Stimulated activated effector memory CD8-positive, alpha-beta T cell treated with anti-CD3 and anti-CD28 coated beads, Interleukin-12 subunit alpha, Interleukin-12 subunit beta, amount 100 ng/mL, for 72 hours (primary cell): Measurements from ENCODE around the gene GJB2.

Experiments
- ATAC-seq: fragments of 150-1000 bp; cut with Tn5 transposase; 2 replicates; pipeline ENCODE4 v1.10.0; 2021
- DNase-seq, 2 donors: peaks; one replicate each; pipeline ENCODE4 v3.0.0; 2021 to 2022; ENCODE audit warnings: low spot score in 2 of 2
- H3K27ac Mint-ChIP-seq: one replicate; pipeline ENCODE4 v1.8.0; 2022; ENCODE audit warnings: mild to moderate bottlenecking, mixed read lengths
- H3K36me3 Mint-ChIP-seq: one replicate; pipeline ENCODE4 v1.8.0; 2022; ENCODE audit warnings: mild to moderate bottlenecking, mixed read lengths
- H3K4me1 Mint-ChIP-seq: one replicate; pipeline ENCODE4 v1.8.0; 2022; ENCODE audit warnings: mixed read lengths
- H3K4me3 Mint-ChIP-seq: one replicate; pipeline ENCODE4 v1.8.0; 2022; ENCODE audit warnings: mild to moderate bottlenecking, mixed read lengths
- H3K9me3 Mint-ChIP-seq: one replicate; pipeline ENCODE4 v1.8.0; 2022; ENCODE audit warnings: mixed read lengths

Gene GJB2

GRCh38 chr13:20198781-20199180, 6.0 kb upstream of the GJB2 start:
- Mint-ChIP-seq H3K27ac (no peak overlapping the region), H3K4me3 (no peak overlapping the region), H3K36me3 (no peaks in the 10 kb centered on the region), H3K9me3 (no peaks in the 10 kb centered on the region), H3K4me1 (peaks cover 13% of the 10 kb centered on the region)
- DNase-seq (no peak), ATAC-seq (no peak)

- peaks cover 20% of the 10 kb centered on the region for H3K4me1 Mint-ChIP-seq
- no peak overlapping the region for H3K27ac Mint-ChIP-seq
- peak; percentile 48 for ATAC-seq
Observed at GRCh38 chr13:20197361-20197834, 4.7 kb upstream of the GJB2 start.

GRCh38 chr13:20195801-20196200, 3.1 kb upstream of the GJB2 start:
- Mint-ChIP-seq H3K27ac (no peak overlapping the region), H3K4me1 (peaks cover 20% of the 10 kb centered on the region), H3K36me3 (no peaks in the 10 kb centered on the region), H3K9me3 (no peaks in the 10 kb centered on the region), H3K4me3 (no peak overlapping the region)
- no peak for ATAC-seq
- DNase-seq, result no peak

More at GRCh38 chr13:20197361-20197834, 4.7 kb upstream of the GJB2 start:
- Mint-ChIP-seq H3K36me3 (no peaks in the 10 kb centered on the region), H3K9me3 (no peaks in the 10 kb centered on the region), H3K4me3 (no peak overlapping the region)
- DNase-seq, result no peak

GRCh38 chr13:20193907-20194631, 1.3 kb upstream of the GJB2 start:
- Mint-ChIP-seq H3K36me3 (no peaks in the 10 kb centered on the region), H3K9me3 (no peaks in the 10 kb centered on the region), H3K27ac (no peak overlapping the region), H3K4me3 (peak overlapping the region; percentile 71), H3K4me1 (peaks cover 20% of the 10 kb centered on the region)
- peak; percentile 63 for ATAC-seq
- DNase-seq, result no peak

- DNase-seq (peak in 1 of 2 donors; percentile 54), ATAC-seq (peak; percentile 11)
- Mint-ChIP-seq H3K9me3 (no peaks in the 10 kb centered on the region), H3K36me3 (no peaks in the 10 kb centered on the region), H3K4me1 (peaks cover 20% of the 10 kb centered on the region), H3K27ac (no peak overlapping the region), H3K4me3 (peak overlapping the region; percentile 71)
Observed at GRCh38 chr13:20193162-20193906, 596 bp upstream of the GJB2 start.

- peak overlapping the region; percentile 71 for H3K4me3 Mint-ChIP-seq
- DNase-seq, result peak in 1 of 2 donors; percentile 54
- H3K36me3 Mint-ChIP-seq, result no peaks in the 10 kb centered on the region
- H3K9me3 Mint-ChIP-seq, result no peaks in the 10 kb centered on the region
- no peak overlapping the region for H3K27ac Mint-ChIP-seq
- ATAC-seq, result peak; percentile 6
- peaks cover 20% of the 10 kb centered on the region for H3K4me1 Mint-ChIP-seq
Observed at GRCh38 chr13:20192158-20192835, 441 bp downstream of the GJB2 start.

GRCh38 chr13:20191311-20192157, 1.2 kb downstream of the GJB2 start:
- H3K4me3 Mint-ChIP-seq, result peak overlapping the region; percentile 71
- DNase-seq, result peak in 1 of 2 donors; percentile 49
- H3K4me1 Mint-ChIP-seq, result peaks cover 20% of the 10 kb centered on the region
- H3K9me3 Mint-ChIP-seq, result no peaks in the 10 kb centered on the region
- ATAC-seq, result peak; percentile 5
- no peak overlapping the region for H3K27ac Mint-ChIP-seq
- no peaks in the 10 kb centered on the region for H3K36me3 Mint-ChIP-seq

GRCh38 chr13:20190481-20191310, 2.0 kb downstream of the GJB2 start:
- DNase-seq (peak in 1 of 2 donors; percentile 41), ATAC-seq (no peak)
- no peaks in the 10 kb centered on the region for H3K9me3 Mint-ChIP-seq
- H3K4me1 Mint-ChIP-seq, result peaks cover 20% of the 10 kb centered on the region
- H3K36me3 Mint-ChIP-seq, result no peaks in the 10 kb centered on the region
- no peak overlapping the region for H3K27ac Mint-ChIP-seq
- H3K4me3 Mint-ChIP-seq, result peak overlapping the region; percentile 71

GRCh38 chr13:20190076-20190475, 2.7 kb downstream of the GJB2 start:
- Mint-ChIP-seq H3K4me1 (peaks cover 20% of the 10 kb centered on the region), H3K36me3 (no peaks in the 10 kb centered on the region), H3K9me3 (no peaks in the 10 kb centered on the region), H3K4me3 (no peak overlapping the region), H3K27ac (no peak overlapping the region)
- DNase-seq (peak in 1 of 2 donors; percentile 41), ATAC-seq (no peak)

- no peaks in the 10 kb centered on the region for H3K36me3 Mint-ChIP-seq
- peaks cover 9% of the 10 kb centered on the region for H3K4me1 Mint-ChIP-seq
- DNase-seq (no peak), ATAC-seq (no peak)
- no peak overlapping the region for H3K4me3 Mint-ChIP-seq
- H3K27ac Mint-ChIP-seq, result no peak overlapping the region
- no peaks in the 10 kb centered on the region for H3K9me3 Mint-ChIP-seq
Observed at GRCh38 chr13:20188667-20189553, 3.8 kb downstream of the GJB2 start.

GRCh38 chr13:20186771-20187170, 6.0 kb downstream of the GJB2 start:
- Mint-ChIP-seq H3K27ac (no peak overlapping the region), H3K4me3 (no peak overlapping the region), H3K4me1 (no peaks in the 10 kb centered on the region), H3K9me3 (no peaks in the 10 kb centered on the region), H3K36me3 (no peaks in the 10 kb centered on the region)
- ATAC-seq (no peak), DNase-seq (no peak)

GRCh38 chr13:20185366-20186056, 7.2 kb downstream of the GJB2 start:
- H3K4me1 Mint-ChIP-seq, result no peaks in the 10 kb centered on the region
- DNase-seq (no peak), ATAC-seq (no peak)
- H3K9me3 Mint-ChIP-seq, result no peaks in the 10 kb centered on the region
- no peak overlapping the region for H3K27ac Mint-ChIP-seq
- H3K36me3 Mint-ChIP-seq, result no peaks in the 10 kb centered on the region
- no peak overlapping the region for H3K4me3 Mint-ChIP-seq
